ENCODE results near the gene KIAA0513.

Gene KIAA0513

GRCh38 chr16:85105475-85105874 is 77.9 kb downstream of the KIAA0513 start:
- Histone ChIP-seq H3K4me1 (ENCODE audit: control insufficient read depth, insufficient read depth, low read length) (no peaks in the 10 kb centered on the region), H3K27me3 (ENCODE audit: control insufficient read depth, insufficient read depth, low read length) (no peaks in the 10 kb centered on the region; the same call in 1 of the 2 replicates), H3K9me3 (ENCODE audit: control insufficient read depth, insufficient read depth, low read depth, low read length) (no peaks in the 10 kb centered on the region), H3K36me3 (ENCODE audit: control insufficient read depth, insufficient read depth, low read length) (no peaks in the 10 kb centered on the region), H3K9ac (ENCODE audit: low read length) (no peak overlapping the region), H3K27ac (ENCODE audit: low read depth, low read length) (no peak overlapping the region), H3K4me3 (ENCODE audit: low read depth, low read length) (no peak overlapping the region)

GRCh38 chr16:85107083-85107482 is 79.5 kb downstream of the KIAA0513 start:
- Histone ChIP-seq H3K27ac (ENCODE audit: low read depth, low read length) (no peak overlapping the region), H3K27me3 (ENCODE audit: control insufficient read depth, insufficient read depth, low read length) (no peaks in the 10 kb centered on the region; the same call in 1 of the 2 replicates), H3K9me3 (ENCODE audit: control insufficient read depth, insufficient read depth, low read depth, low read length) (no peaks in the 10 kb centered on the region), H3K36me3 (ENCODE audit: control insufficient read depth, insufficient read depth, low read length) (no peaks in the 10 kb centered on the region), H3K4me3 (ENCODE audit: low read depth, low read length) (no peak overlapping the region), H3K9ac (ENCODE audit: low read length) (no peak overlapping the region), H3K4me1 (ENCODE audit: control insufficient read depth, insufficient read depth, low read length) (no peaks in the 10 kb centered on the region)

- H3K9ac ChIP-seq (ENCODE audit: low read length): no peak overlapping the region
- no peaks in the 10 kb centered on the region; the same call in 1 of the 2 replicates for H3K27me3 ChIP-seq (ENCODE audit: control insufficient read depth, insufficient read depth, low read length)
- no peak overlapping the region for H3K27ac ChIP-seq (ENCODE audit: low read depth, low read length)
- peaks cover 4% of the 10 kb centered on the region for H3K4me1 ChIP-seq (ENCODE audit: control insufficient read depth, insufficient read depth, low read length)
- H3K9me3 ChIP-seq (ENCODE audit: control insufficient read depth, insufficient read depth, low read depth, low read length): no peaks in the 10 kb centered on the region
- H3K36me3 ChIP-seq (ENCODE audit: control insufficient read depth, insufficient read depth, low read length): no peaks in the 10 kb centered on the region
- no peak overlapping the region for H3K4me3 ChIP-seq (ENCODE audit: low read depth, low read length)
These were observed 79.9 kb downstream of the KIAA0513 start for GRCh38 chr16:85107532-85107931.

DNA sequence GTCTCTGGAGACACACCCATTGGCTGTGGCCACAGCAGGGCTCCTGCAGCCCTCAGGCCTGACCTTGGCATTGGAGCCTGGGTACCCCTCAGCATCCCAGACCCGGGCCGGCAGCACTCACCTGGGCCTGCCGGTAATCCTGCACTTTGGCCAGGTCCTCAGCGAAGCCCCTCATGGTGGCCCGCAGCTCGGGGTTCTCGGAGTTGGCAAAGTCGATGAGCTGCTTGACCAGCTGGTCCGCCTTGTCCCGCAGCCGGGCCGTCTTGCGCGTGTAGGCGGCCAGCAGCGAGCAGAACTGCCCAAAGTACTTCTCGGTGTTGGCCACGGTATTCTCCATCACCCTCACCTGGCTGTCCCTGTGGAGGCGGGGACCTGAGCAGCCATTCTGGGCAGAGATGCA is 82.5 kb downstream of the KIAA0513 start:
- no peaks in the 10 kb centered on the region for H3K36me3 ChIP-seq (ENCODE audit: control insufficient read depth, insufficient read depth, low read length)
- no peak overlapping the region for H3K27ac ChIP-seq (ENCODE audit: low read depth, low read length)
- H3K9me3 ChIP-seq (ENCODE audit: control insufficient read depth, insufficient read depth, low read depth, low read length): no peaks in the 10 kb centered on the region
- H3K4me3 ChIP-seq (ENCODE audit: low read depth, low read length): no peak overlapping the region
- H3K9ac ChIP-seq (ENCODE audit: low read length): no peak overlapping the region
- peaks cover 14% of the 10 kb centered on the region for H3K4me1 ChIP-seq (ENCODE audit: control insufficient read depth, insufficient read depth, low read length)
- H3K27me3 ChIP-seq (ENCODE audit: control insufficient read depth, insufficient read depth, low read length): no peaks in the 10 kb centered on the region; the same call in 1 of the 2 replicates

DNA sequence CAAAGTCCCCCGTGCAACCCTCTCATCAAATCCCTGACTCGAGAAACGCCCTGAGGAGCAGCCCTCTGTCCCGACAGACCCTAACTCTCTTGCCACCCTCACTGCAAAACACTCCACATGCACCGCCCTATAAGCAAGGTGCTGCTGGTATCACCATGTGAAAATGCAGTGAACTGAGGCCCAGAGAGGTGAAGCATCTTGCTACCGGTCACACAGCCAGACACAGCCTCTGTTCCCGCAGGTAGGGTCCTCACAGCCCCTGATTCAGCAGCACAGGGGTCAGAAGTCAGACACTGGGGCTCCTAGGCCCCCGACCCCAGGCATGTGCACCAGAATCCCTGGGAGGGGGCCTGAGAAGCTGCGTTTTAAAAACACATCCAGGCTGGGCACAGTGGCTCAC is 83.6 kb downstream of the KIAA0513 start:
- no peaks in the 10 kb centered on the region for H3K9me3 ChIP-seq (ENCODE audit: control insufficient read depth, insufficient read depth, low read depth, low read length)
- no peak overlapping the region for H3K9ac ChIP-seq (ENCODE audit: low read length)
- H3K27ac ChIP-seq (ENCODE audit: low read depth, low read length): no peak overlapping the region

DNA sequence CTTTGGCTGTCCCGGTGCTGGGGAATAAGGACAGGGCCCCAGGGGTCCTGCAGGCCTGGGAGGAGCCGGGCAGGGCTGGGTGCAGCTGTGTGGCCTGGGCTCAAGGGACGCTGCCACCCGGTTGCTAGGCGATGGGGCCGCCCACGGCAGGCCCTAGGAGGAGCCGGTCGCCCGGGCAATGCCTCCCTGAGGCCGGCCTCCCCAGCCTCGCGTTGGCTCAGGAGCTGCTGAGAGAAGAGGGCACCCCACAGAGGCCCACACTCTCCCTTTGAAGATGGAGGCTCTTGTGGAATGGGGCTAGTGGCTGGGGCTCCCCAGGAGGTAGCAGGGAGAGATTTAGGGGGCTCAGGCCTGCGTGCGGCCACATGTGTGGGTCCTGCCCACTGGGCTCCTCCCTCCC is 84.8 kb downstream of the KIAA0513 start, which contains the start of gene CIBAR2:
Gene CIBAR2, minus strand, starts transcription at position 109 of the 400 bp plus-strand sequence. CDS start 120 bp downstream, outside the sequence.
- no peak within 1 kb of the TSS for H3K4me3 ChIP-seq (ENCODE audit: low read depth, low read length)
- H3K4me1 ChIP-seq (ENCODE audit: control insufficient read depth, insufficient read depth, low read length): peaks cover 14% of the 10 kb centered on the region
- H3K27me3 ChIP-seq (ENCODE audit: control insufficient read depth, insufficient read depth, low read length): no peaks in the 10 kb centered on the region
- no peaks in the 10 kb centered on the region for H3K9me3 ChIP-seq (ENCODE audit: control insufficient read depth, insufficient read depth, low read depth, low read length)
- no peak within 1 kb of the TSS for H3K27ac ChIP-seq (ENCODE audit: low read depth, low read length)
- no peak within 1 kb of the TSS for H3K9ac ChIP-seq (ENCODE audit: low read length)
- no peaks in the 10 kb centered on the region for H3K36me3 ChIP-seq (ENCODE audit: control insufficient read depth, insufficient read depth, low read length)

More for the DNA sequence above, 83.6 kb downstream of the KIAA0513 start:
- no peak overlapping the region for H3K4me3 ChIP-seq (ENCODE audit: low read depth, low read length)
- no peaks in the 10 kb centered on the region for H3K36me3 ChIP-seq (ENCODE audit: control insufficient read depth, insufficient read depth, low read length)
- peaks cover 14% of the 10 kb centered on the region for H3K4me1 ChIP-seq (ENCODE audit: control insufficient read depth, insufficient read depth, low read length)
- no peaks in the 10 kb centered on the region; the same call in 1 of the 2 replicates for H3K27me3 ChIP-seq (ENCODE audit: control insufficient read depth, insufficient read depth, low read length)

DNA sequence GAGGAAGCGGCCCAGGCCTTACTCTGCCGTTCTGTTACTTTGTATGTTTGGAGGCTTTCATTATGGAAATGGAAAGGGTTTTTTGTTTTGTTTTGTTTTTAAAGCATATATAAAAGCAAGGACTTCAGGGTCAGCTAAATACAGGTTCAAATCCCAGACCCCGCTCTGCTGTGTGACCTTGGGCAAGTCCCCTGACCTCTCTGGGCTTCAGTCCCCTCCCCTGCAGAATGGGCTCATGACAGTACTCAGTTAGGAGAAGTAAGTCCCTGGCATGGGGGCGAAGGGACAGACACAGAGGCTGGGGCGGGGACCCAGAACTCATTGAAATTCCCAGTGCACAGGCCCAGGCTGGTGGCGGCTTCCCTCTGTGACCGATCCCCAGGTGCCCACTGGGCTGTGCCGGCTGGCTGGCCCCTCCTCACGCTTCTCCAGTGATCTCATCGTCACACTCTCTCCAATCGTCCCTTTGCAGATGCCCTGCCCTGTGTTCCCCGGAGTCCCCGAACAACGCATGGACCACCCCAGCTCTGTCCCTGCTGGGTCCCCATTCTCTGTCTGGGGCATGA is 85.7 kb downstream of the KIAA0513 start:
- no peak overlapping the region for H3K9ac ChIP-seq (ENCODE audit: low read length)
- no peak overlapping the region for H3K27ac ChIP-seq (ENCODE audit: low read depth, low read length)
- H3K27me3 ChIP-seq (ENCODE audit: control insufficient read depth, insufficient read depth, low read length): no peaks in the 10 kb centered on the region
- peaks cover 14% of the 10 kb centered on the region for H3K4me1 ChIP-seq (ENCODE audit: control insufficient read depth, insufficient read depth, low read length)
- no peak overlapping the region for H3K4me3 ChIP-seq (ENCODE audit: low read depth, low read length)
- H3K36me3 ChIP-seq (ENCODE audit: control insufficient read depth, insufficient read depth, low read length): no peaks in the 10 kb centered on the region
- no peaks in the 10 kb centered on the region; the same call in 1 of the 2 replicates for H3K9me3 ChIP-seq (ENCODE audit: control insufficient read depth, insufficient read depth, low read depth, low read length)

DNA sequence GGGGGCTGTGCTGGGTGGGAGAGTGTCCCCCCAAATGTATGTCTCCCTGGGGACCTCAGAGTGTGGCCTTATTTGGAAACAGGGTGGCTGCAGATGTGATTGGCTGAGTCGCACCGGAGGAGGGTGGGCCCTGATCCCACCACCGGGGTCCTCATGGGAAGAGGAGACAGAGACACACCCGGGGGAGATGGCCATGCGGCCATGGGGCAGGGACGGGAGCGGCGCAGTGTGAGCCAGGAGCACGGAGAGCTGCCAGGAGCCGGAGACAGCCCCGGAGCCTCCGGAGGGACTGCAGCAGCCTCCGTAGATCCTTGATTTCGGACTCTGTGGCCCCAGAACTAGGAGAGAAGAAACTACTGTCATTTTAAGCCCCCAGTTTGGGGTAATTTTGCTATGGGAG is 86.3 kb downstream of the KIAA0513 start:
- Histone ChIP-seq H3K9ac (ENCODE audit: low read length) (no peak overlapping the region), H3K4me1 (ENCODE audit: control insufficient read depth, insufficient read depth, low read length) (peaks cover 14% of the 10 kb centered on the region), H3K27ac (ENCODE audit: low read depth, low read length) (no peak overlapping the region), H3K4me3 (ENCODE audit: low read depth, low read length) (no peak overlapping the region), H3K27me3 (ENCODE audit: control insufficient read depth, insufficient read depth, low read length) (no peaks in the 10 kb centered on the region), H3K9me3 (ENCODE audit: control insufficient read depth, insufficient read depth, low read depth, low read length) (no peaks in the 10 kb centered on the region; the same call in 1 of the 2 replicates), H3K36me3 (ENCODE audit: control insufficient read depth, insufficient read depth, low read length) (no peaks in the 10 kb centered on the region)

- no peak overlapping the region for H3K27ac ChIP-seq (ENCODE audit: low read depth, low read length)
- H3K4me3 ChIP-seq (ENCODE audit: low read depth, low read length): no peak overlapping the region
- no peak overlapping the region for H3K9ac ChIP-seq (ENCODE audit: low read length)
- no peaks in the 10 kb centered on the region for H3K27me3 ChIP-seq (ENCODE audit: control insufficient read depth, insufficient read depth, low read length)
- no peaks in the 10 kb centered on the region; the same call in 1 of the 2 replicates for H3K9me3 ChIP-seq (ENCODE audit: control insufficient read depth, insufficient read depth, low read depth, low read length)
- H3K4me1 ChIP-seq (ENCODE audit: control insufficient read depth, insufficient read depth, low read length): peaks cover 14% of the 10 kb centered on the region
- no peaks in the 10 kb centered on the region for H3K36me3 ChIP-seq (ENCODE audit: control insufficient read depth, insufficient read depth, low read length)
These were observed 87.4 kb downstream of the KIAA0513 start for GRCh38 chr16:85114909-85115567.

DNA sequence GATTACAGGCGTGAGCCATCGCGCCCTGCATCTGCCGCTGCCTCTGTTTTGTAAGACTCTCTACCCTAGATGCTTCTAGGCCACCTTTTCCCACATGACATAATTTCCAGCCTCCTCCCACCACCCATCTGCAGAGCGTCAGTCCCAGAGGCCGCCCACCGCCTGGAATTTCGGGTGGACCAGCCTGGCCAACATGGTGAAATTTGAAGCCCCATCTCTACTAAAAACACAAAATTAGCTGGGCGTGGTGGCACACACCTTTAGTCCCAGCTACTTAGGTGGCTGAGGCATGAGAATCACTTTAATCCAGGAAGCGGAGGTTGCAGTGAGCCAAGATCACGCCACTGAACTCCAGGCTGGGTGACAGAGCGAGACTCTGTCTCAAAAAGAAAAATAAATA is 89.8 kb downstream of the KIAA0513 start:
- Histone ChIP-seq H3K36me3 (ENCODE audit: control insufficient read depth, insufficient read depth, low read length) (no peaks in the 10 kb centered on the region), H3K4me1 (ENCODE audit: control insufficient read depth, insufficient read depth, low read length) (peaks cover 11% of the 10 kb centered on the region), H3K9ac (ENCODE audit: low read length) (no peak overlapping the region), H3K9me3 (ENCODE audit: control insufficient read depth, insufficient read depth, low read depth, low read length) (no peaks in the 10 kb centered on the region; the same call in 1 of the 2 replicates), H3K4me3 (ENCODE audit: low read depth, low read length) (no peak overlapping the region), H3K27ac (ENCODE audit: low read depth, low read length) (no peak overlapping the region), H3K27me3 (ENCODE audit: control insufficient read depth, insufficient read depth, low read length) (no peaks in the 10 kb centered on the region)

DNA sequence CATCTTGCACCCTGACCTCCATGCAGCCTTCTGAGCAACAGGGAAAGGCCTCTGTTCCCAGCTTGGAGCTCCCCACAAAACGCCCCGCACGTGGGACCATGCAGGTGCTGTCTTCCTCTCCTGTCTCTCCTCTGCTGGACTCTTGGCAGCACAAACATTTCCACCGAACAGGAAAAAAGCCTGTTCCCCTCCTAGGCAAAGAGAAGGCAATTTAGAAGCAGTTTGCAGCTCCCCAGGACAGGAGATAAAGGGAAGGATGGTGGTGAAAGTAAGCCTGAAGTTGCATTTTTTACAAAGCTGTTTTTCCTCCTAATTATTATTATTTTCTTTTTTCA is 92.4 kb downstream of the KIAA0513 start:
- no peak overlapping the region for H3K4me3 ChIP-seq (ENCODE audit: low read depth, low read length)
- no peak overlapping the region for H3K9ac ChIP-seq (ENCODE audit: low read length)
- H3K36me3 ChIP-seq (ENCODE audit: control insufficient read depth, insufficient read depth, low read length): no peaks in the 10 kb centered on the region
- peaks cover 3% of the 10 kb centered on the region for H3K9me3 ChIP-seq (ENCODE audit: control insufficient read depth, insufficient read depth, low read depth, low read length)
- no peaks in the 10 kb centered on the region for H3K27me3 ChIP-seq (ENCODE audit: control insufficient read depth, insufficient read depth, low read length)
- H3K27ac ChIP-seq (ENCODE audit: low read depth, low read length): no peak overlapping the region
- H3K4me1 ChIP-seq (ENCODE audit: control insufficient read depth, insufficient read depth, low read length): peaks cover 7% of the 10 kb centered on the region; the same call in 1 of the 2 replicates
